Measurements from ENCODE around the gene CLSTN2. TPM values are rescaled to one million over a fixed set of nuclear protein-coding genes. Genes with fewer than 3 reads are reported as not detected.

CLSTN2 gene
- total and polyA plus RNA-seq, 2 of the 13 experiments (the other 11 are each of a cell fraction or from before 2014, with no cell fraction given) = not detected

DNA sequence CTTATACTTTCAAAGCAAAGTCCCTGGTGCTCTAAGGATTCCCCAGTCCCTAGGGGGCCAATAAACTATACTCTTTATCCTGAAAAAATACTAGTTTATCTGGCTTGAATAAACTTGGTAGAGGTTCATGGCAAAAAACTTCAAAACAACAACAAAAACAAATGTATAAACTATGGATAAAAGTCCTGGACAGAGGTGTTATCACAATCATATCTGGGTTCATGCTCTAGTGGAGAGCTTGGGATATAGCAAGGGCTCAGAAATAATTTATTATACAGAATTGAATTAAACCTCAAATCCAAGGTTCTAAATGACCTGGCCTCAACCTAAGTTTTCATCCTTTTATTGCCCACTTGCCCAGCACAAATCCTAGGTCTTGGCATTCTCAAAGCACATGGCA lies 644.3 kb downstream of the CLSTN2 start (continued):
- TF ChIP-seq, protein P1, sequence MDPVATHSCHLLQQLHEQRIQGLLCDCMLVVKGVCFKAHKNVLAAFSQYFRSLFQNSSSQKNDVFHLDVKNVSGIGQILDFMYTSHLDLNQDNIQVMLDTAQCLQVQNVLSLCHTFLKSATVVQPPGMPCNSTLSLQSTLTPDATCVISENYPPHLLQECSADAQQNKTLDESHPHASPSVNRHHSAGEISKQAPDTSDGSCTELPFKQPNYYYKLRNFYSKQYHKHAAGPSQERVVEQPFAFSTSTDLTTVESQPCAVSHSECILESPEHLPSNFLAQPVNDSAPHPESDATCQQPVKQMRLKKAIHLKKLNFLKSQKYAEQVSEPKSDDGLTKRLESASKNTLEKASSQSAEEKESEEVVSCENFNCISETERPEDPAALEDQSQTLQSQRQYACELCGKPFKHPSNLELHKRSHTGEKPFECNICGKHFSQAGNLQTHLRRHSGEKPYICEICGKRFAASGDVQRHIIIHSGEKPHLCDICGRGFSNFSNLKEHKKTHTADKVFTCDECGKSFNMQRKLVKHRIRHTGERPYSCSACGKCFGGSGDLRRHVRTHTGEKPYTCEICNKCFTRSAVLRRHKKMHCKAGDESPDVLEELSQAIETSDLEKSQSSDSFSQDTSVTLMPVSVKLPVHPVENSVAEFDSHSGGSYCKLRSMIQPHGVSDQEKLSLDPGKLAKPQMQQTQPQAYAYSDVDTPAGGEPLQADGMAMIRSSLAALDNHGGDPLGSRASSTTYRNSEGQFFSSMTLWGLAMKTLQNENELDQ (CRISPR knock-in tag; IDR thresholded peaks at IDR 0.05; ENCODE audit: borderline replicate concordance) = no peak

DNA sequence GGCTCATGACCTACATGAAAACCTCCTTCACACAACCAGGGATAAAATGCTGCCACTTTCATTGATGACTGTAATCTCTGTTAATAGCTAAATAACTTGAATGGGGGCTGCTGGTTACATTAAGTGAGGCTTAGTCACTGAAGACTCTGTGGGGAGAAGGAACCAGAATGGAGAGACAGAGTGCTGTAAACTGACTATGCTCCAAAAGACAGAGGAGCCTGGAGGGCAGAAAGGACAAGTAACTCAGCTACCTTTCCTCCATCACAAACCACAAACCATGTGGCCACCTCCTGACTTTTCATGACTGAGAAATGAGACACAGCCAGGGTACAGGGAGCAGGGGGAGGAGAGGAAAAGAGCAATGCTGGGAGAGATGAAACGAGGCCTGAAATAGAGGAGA lies 645.8 kb downstream of the CLSTN2 start:
- ChIA-PET POLR2A (no interaction called here), CTCF (ENCODE audit: low intra/inter-chr PET ratio, low total read pairs) (no interaction called here)
- ATAC-seq (no peak), DNase-seq (ENCODE audit: low spot score) (no peak), FAIRE-seq (no peak)
- Histone ChIP-seq H2AFZ (ENCODE audit: low read length) (no peak overlapping the region), H3K4me2 (ENCODE audit: low read depth, low read length) (no peak overlapping the region), H3K9ac (ENCODE audit: insufficient read depth, low read depth, low read length) (no peak overlapping the region), H3K79me2 (ENCODE audit: insufficient read depth, low read length) (no peaks in the 10 kb centered on the region), H3K4me3 (replicated peaks in 1 of 3; ENCODE audit: insufficient read depth in 1 of 3, low read depth in 2 of 3, low read length in 3 of 3) (no peak overlapping the region), H3K36me3 (replicated peaks in 1 of 2; ENCODE audit: control insufficient read depth in 1 of 2, insufficient read depth in 2 of 2, low read length in 2 of 2) (no peaks in the 10 kb centered on the region), H3K4me1 (ENCODE audit: insufficient read depth, low read length) (no peaks in the 10 kb centered on the region), H4K20me1 (ENCODE audit: insufficient read depth, low read length) (no peaks in the 10 kb centered on the region), H3K9me3 (ENCODE audit: low read length) (no peaks in the 10 kb centered on the region), H3K27ac (ENCODE audit: extremely low read length, insufficient read depth, low read length) (no peak overlapping the region), H3K27me3 (ENCODE audit: control insufficient read depth in 1 of 2, insufficient read depth in 2 of 2, low read length in 2 of 2) (no peaks in the 10 kb centered on the region)
- TF ChIP-seq ZNF709 (CRISPR knock-in tag; IDR thresholded peaks at IDR 0.05) (no peak), ZNF30 (CRISPR knock-in tag; IDR thresholded peaks at IDR 0.05) (no peak), ZNF629 (CRISPR knock-in tag; conservative IDR thresholded peaks at IDR 0.05) (no peak), TAF15 (IDR thresholded peaks at IDR 0.05; ENCODE audit: low read depth, low read length, poor library complexity, severe bottlenecking) (no peak), ZFY (CRISPR knock-in tag; IDR thresholded peaks at IDR 0.05) (no peak), ZNF20 (CRISPR knock-in tag; IDR thresholded peaks at IDR 0.05) (no peak), ZNF367 (CRISPR knock-in tag; IDR thresholded peaks at IDR 0.05; ENCODE audit: borderline replicate concordance) (no peak), MAFG (CRISPR knock-in tag; IDR thresholded peaks at IDR 0.05) (no peak)
- TF ChIP-seq, protein P2, sequence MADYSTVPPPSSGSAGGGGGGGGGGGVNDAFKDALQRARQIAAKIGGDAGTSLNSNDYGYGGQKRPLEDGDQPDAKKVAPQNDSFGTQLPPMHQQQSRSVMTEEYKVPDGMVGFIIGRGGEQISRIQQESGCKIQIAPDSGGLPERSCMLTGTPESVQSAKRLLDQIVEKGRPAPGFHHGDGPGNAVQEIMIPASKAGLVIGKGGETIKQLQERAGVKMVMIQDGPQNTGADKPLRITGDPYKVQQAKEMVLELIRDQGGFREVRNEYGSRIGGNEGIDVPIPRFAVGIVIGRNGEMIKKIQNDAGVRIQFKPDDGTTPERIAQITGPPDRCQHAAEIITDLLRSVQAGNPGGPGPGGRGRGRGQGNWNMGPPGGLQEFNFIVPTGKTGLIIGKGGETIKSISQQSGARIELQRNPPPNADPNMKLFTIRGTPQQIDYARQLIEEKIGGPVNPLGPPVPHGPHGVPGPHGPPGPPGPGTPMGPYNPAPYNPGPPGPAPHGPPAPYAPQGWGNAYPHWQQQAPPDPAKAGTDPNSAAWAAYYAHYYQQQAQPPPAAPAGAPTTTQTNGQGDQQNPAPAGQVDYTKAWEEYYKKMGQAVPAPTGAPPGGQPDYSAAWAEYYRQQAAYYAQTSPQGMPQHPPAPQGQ (CRISPR knock-in tag; IDR thresholded peaks at IDR 0.05; ENCODE audit: borderline replicate concordance) = no peak
- TF ChIP-seq, protein P3, sequence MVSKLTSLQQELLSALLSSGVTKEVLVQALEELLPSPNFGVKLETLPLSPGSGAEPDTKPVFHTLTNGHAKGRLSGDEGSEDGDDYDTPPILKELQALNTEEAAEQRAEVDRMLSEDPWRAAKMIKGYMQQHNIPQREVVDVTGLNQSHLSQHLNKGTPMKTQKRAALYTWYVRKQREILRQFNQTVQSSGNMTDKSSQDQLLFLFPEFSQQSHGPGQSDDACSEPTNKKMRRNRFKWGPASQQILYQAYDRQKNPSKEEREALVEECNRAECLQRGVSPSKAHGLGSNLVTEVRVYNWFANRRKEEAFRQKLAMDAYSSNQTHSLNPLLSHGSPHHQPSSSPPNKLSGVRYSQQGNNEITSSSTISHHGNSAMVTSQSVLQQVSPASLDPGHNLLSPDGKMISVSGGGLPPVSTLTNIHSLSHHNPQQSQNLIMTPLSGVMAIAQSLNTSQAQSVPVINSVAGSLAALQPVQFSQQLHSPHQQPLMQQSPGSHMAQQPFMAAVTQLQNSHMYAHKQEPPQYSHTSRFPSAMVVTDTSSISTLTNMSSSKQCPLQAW (CRISPR knock-in tag; IDR thresholded peaks at IDR 0.05) = no peak
- TF ChIP-seq, protein P4, sequence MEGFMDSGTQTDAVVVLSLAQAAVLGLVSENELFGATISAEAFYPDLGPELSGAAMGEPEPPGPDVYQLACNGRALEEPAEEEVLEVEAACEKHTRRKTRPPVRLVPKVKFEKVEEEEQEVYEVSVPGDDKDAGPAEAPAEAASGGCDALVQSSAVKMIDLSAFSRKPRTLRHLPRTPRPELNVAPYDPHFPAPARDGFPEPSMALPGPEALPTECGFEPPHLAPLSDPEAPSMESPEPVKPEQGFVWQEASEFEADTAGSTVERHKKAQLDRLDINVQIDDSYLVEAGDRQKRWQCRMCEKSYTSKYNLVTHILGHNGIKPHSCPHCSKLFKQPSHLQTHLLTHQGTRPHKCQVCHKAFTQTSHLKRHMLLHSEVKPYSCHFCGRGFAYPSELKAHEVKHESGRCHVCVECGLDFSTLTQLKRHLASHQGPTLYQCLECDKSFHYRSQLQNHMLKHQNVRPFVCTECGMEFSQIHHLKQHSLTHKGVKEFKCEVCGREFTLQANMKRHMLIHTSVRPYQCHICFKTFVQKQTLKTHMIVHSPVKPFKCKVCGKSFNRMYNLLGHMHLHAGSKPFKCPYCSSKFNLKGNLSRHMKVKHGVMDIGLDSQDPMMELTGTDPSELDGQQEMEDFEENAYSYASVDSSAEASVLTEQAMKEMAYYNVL (CRISPR knock-in tag; IDR thresholded peaks at IDR 0.05; ENCODE audit: borderline replicate concordance) = no peak
- no TSS peak for BruUV-seq (replicated peaks)
- in situ Hi-C loops (cut with HindIII; ENCODE audit: extremely low pct_ligation_motif_present, low pct_unique_long_range_greater_than_20kb) (no loop called here), intact Hi-C loops (cut with micrococcal nuclease; ENCODE audit: unreplicated experiment) (no loop called here)
- WGBS (ENCODE audit: low lambda C conversion rate) = 0% methylated on average over 1 of the region's 1 CpG
